Motor neuron (in vitro differentiated cells): Measurements from ENCODE around the gene PTPRF. TPM values are rescaled to one million over a fixed set of nuclear protein-coding genes. Genes with fewer than 3 reads are reported as not detected.

ENCODE experiments used
- ATAC-seq, 8 experiments: fragments of 200-7000 bp; cut with Tn5 transposase; replicated peaks in 6 of 8; 2 replicates each; pipeline ENCODE4 v1.8.0; 2021; ENCODE audit warnings: mild to moderate bottlenecking in 8 of 8, moderate library complexity in 8 of 8
- H3K27ac ChIP-seq, 2 donors: fragments of 250-450 bp; sonication (Bioruptor Pico); 2 replicates each; pipeline ENCODE4 v1.9.0; 2021; ENCODE audit warnings: antibody characterized with exemption in 2 of 2, mild to moderate bottlenecking in 2 of 2, moderate library complexity in 1 of 2
- H3K4me1 ChIP-seq, 2 donors: fragments of 250-450 bp; sonication (Bioruptor Pico); replicated peaks in 1 of 2; 2 replicates each; pipeline ENCODE4 v1.6.1; 2021; ENCODE audit warnings: antibody characterized with exemption in 2 of 2, mild to moderate bottlenecking in 2 of 2, moderate library complexity in 1 of 2
- H3K4me3 ChIP-seq, 5 donors: fragments of 250-450 bp; sonication (Bioruptor Pico); 2 replicates each; pipeline ENCODE4 v1.9.0; 2021; ENCODE audit warnings: antibody characterized with exemption in 5 of 5, mild to moderate bottlenecking in 5 of 5, moderate library complexity in 4 of 5
- WGBS, 10 experiments: fragments of 450-650 bp; shearing (Covaris generic); methylation state at CpG; one replicate each; pipeline ENCODE4 v1.0.0; 2022; 5-methylcytosine and 5-hydroxymethylcytosine counted together
- in situ Hi-C, 9 experiments: fragments of 400-800 bp; cut with MboI; loops; one replicate each; pipeline ENCODE4 v1.15.0; 2021; ENCODE audit warnings: low sequenced_read_pairs in 9 of 9, low pct_unique_long_range_greater_than_20kb in 2 of 9; ENCODE audit not compliant: unreplicated experiment in 9 of 9
- total RNA-seq, 8 experiments: library from RNA; unstranded; fragments of 300-600 nt; gene quantifications; 2 replicates each; pipeline versions ENCODE4 v1.2.3 to v1.2.4, GENCODE V29; 2022

The PTPRF gene
- total RNA-seq, 8 experiments from 2014 or later, result 7.8 to 119 (median 74.7) TPM

DNA sequence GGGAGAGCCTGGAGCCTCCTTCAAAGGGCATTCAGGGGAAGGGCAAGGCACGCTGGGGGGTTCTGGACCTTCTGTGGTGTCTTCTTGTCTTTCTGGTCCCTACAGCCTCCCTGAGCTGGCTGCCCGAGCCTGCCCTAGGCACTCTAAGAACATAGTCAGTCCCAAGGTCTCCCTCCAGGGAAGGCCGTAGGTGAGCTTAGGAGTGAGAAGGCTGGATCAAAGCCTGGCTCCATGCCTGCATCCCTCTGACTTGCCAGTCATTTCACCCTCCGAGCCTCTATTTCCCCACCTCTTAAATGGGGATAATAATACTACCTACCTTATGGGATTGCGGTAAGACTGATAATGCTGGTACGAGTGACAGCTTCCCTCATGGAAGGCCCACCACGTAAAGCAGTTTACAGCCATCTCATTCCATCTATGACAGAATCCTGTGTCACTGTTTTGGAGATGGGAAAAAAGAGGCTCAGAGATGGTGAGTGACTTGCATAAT, 20.8 kb downstream of the PTPRF start:
- ATAC-seq, result no peak
- 50 to 100% (median 92%) methylated on average over 1 to 5 of the region's 7 CpGs; no CpG with 5 or more reads in 1 of the 10 experiments for WGBS, 10 experiments
- Histone ChIP-seq H3K4me1 (peaks cover 42 to 55% of the 10 kb centered on the region in 2 donors), H3K27ac (no peak overlapping the region), H3K4me3 (no peak overlapping the region)
- in situ Hi-C loops, result no loop called here

DNA sequence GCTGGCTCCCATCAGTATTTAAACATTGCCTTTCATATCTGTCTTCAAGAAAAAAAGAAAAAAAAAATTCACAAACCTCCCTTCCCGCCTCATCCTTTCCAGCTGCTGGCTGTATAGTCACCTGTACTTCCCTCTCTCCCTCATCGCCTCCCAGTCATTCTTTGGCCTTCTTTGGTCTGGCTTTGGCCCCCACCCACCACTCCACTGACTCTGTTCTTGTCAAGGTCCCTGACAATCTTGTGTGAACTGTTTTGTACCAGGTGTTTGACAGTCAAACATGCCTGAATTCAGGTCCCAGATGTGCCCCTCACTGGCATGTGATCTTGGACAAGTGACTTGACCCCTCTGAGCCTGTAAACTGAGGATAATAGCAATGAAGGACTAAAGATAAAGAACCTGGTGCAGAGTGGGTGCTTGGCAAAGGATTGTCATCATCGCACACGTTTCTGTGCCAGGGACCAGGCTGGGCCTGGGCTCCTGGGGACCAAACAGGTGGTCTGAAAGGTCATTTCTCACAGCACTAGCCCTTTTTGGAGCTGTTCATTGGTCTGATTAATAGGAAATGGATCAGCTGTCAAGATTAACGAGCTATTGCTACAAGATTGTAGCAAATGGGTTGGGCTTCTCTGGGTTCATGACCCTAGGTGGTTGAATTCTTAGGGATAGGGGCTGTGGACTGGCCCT, 21.5 kb downstream of the PTPRF start:
- no peak overlapping the region for H3K27ac ChIP-seq
- in situ Hi-C loops, result no loop called here
- 17 to 100% (median 61%) methylated on average over 1 to 4 of the region's 5 CpGs; no CpG with 5 or more reads in 2 of the 10 experiments for WGBS, 10 experiments

DNA sequence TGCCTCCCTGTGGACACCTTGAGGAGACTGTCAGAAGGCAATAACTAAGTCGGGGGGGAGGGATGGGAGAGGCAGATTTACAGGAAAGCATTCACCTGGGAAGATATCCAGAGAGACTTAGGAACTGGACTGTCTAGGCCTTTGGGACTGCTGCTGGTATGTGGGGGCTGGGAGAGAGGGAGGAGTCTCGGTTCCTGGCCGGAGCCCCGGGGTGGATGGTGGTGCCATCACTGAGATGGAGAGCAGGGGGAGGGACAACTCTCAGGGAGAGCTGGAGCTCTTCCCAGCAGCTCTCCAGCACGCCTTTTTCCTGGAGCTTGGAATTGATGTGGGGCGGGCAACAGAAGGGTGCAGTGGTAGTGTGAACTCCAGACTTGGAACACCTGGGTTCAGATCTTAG, 22.1 kb downstream of the PTPRF start:
- in situ Hi-C loops, result no loop called here
- no peak overlapping the region for H3K4me3 ChIP-seq
- peak in 2 of 8 experiments; percentile 9 to 23 for ATAC-seq
- WGBS, 10 experiments, result 20 to 68% (median 45%) methylated on average over 1 to 5 of the region's 6 CpGs; no CpG with 5 or more reads in 6 of the 10 experiments
- peaks cover 36 to 47% of the 10 kb centered on the region in 2 donors for H3K4me1 ChIP-seq
- peak overlapping the region in 1 of 2 donors; percentile 32 for H3K27ac ChIP-seq

More for the DNA sequence above, 21.5 kb downstream of the PTPRF start:
- ATAC-seq, result no peak
- H3K4me3 ChIP-seq, result no peak overlapping the region
- peaks cover 36 to 47% of the 10 kb centered on the region in 2 donors for H3K4me1 ChIP-seq

DNA sequence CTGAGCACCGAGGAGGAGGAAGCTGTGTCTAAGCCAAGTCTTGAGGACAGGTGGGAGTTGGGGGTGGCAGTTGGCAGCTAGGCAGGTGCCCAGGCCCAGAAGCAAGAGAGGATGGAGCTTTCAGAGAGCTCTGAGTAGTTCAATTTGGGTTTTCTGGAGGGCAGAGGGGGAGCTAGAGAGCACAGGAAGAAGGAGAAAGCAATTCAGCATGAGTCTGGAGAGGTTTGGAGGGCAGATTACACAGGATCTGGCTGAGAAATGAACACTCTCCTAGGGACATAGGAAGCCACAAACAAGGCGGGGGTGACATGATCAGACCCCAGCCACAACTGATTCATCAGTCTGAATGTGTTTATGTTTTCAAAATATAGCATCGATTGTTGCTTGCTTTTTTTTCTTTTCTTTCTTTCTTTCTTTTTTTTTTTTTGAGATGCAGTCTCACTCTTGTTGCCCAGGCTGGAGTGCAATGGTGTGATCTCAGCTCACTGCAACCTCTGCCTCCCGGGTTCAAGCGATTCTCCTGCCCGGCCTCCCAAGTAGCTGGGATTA, 23.8 kb downstream of the PTPRF start:
- H3K4me3 ChIP-seq, result no peak overlapping the region
- H3K27ac ChIP-seq, result no peak overlapping the region
- peaks cover 36 to 47% of the 10 kb centered on the region in 2 donors for H3K4me1 ChIP-seq
- in situ Hi-C loops, result no loop called here
- 33 to 100% (median 76%) methylated on average over 1 to 6 of the region's 6 CpGs; no CpG with 5 or more reads in 2 of the 10 experiments for WGBS, 10 experiments
- peak in 2 of 8 experiments; percentile 30 for ATAC-seq

DNA sequence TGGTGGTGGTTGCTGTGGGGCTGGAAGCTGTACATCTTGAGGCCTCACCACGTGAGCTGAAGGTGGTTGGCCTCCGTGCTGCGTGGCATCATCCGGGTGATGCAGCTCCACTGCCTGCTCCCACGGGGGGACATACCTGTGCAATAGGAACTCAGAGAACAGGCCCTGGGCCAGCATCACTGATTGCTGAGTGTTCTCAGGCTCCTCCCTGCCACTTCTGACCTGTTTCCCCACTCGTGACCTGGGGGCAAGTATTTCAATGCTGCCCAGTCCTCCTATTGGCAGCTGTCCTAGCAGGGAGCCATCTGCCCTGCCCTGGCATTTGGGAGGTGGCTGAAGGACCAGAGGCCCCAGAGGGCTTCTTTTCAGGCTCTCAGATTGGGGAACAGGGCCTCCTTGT, 26.1 kb downstream of the PTPRF start:
- peaks cover 27 to 35% of the 10 kb centered on the region in 2 donors for H3K4me1 ChIP-seq
- in situ Hi-C loops, result no loop called here
- ATAC-seq, result no peak
- no peak overlapping the region for H3K27ac ChIP-seq
- no peak overlapping the region for H3K4me3 ChIP-seq
- whole genome bisulfite sequencing, 10 experiments, result 71 to 100% (median 100%) methylated on average over 1 to 5 of the region's 6 CpGs; no CpG with 5 or more reads in 4 of the 10 experiments

DNA sequence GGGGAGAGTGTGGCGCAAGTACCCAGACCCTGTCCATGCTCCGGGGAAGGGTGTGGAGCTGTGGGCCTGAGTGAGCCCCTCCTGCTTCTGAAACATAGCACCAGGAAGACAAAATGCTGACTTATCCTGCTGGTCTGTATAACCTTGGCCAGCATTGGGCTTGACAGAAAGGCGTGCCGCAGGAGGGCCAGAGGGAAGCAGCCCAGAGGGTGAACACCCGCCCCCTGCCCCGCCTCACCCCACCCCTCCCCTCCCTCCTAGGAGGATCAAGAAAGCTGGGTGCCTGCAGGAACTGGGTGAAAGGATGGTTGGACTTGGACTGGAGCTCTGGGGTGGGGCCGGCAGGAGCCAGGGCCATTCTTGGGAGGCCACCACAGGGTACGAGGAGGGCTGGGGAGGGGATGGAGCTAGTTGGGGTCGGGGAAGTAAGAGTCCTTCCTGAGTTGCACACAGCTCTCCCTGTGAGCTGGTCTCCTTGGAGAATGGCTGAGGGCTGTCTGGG, 27.1 kb downstream of the PTPRF start:
- no peak overlapping the region for H3K4me3 ChIP-seq
- peaks cover 27 to 28% of the 10 kb centered on the region in 2 donors for H3K4me1 ChIP-seq
- ATAC-seq, result peak; percentile 5 to 85 (median 55)
- H3K27ac ChIP-seq, result peak overlapping the region; percentile 86 to 89
- WGBS, 10 experiments, result 65 to 81% methylated on average over 2 to 4 of the region's 9 CpGs; no CpG with 5 or more reads in 8 of the 10 experiments
- in situ Hi-C loops, result no loop called here

DNA sequence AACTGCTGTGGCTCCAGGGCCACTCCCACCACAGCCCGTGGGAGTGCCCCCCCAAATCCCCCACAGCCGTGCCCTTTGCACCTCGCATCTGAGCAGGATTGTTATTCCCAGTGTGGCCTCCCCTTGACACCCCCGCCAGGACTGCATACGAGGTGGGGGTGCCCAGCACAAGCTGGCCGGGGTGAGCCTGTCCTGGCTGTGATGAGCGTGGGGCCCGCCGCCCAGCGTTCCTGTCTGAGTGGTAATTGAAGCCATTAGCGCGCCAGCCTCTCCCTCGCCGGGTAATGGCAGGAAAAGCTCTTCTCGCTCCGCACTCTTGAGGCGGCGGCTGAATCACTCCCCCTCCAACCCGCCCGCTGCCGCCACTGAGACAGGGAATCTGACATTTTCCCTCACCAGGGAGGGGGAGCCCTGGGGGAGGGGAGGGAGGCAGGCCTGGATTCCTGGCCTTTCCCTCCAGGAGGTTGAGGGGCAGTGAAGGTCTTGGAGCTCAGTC, 27.7 kb downstream of the PTPRF start:
- ATAC-seq, result peak in 7 of 8 experiments; percentile 48 to 93 (median 85)
- peak overlapping the region in 1 of 5 donors; percentile 9 for H3K4me3 ChIP-seq
- peaks cover 28 to 30% of the 10 kb centered on the region in 2 donors for H3K4me1 ChIP-seq
- in situ Hi-C loops, result no loop called here
- WGBS, 10 experiments, result 0 to 15% methylated on average over 2 to 3 of the region's 21 CpGs; no CpG with 5 or more reads in 8 of the 10 experiments
- H3K27ac ChIP-seq, result peak overlapping the region; percentile 86 to 89

DNA sequence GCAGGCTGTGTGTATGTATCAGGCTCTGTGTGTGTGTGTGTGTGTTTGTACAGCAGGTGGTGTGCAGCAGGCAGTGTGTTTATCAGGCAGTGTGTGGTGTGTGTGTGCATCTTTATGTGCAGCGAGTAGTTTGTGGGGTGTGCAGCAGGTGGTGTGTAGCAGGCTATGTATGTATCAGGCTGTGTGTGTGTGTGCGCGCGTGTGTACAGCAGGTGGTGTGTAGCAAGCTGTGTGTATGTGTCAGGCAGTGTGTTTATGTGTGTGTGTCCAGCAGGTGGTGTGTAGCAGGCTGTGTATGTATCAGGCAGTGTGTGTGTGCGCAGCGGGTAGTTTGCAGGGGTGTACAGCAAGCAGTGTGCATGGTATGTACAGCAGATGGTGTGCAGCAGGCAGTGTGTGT, 29.0 kb downstream of the PTPRF start:
- ATAC-seq, result no peak
- H3K4me3 ChIP-seq, result no peak overlapping the region
- in situ Hi-C loops, result no loop called here
- peak overlapping the region in 1 of 2 donors; percentile 86 for H3K27ac ChIP-seq
- 87 to 100% (median 100%) methylated on average over 1 to 6 of the region's 6 CpGs; no CpG with 5 or more reads in 4 of the 10 experiments for WGBS, 10 experiments
- H3K4me1 ChIP-seq, result peaks cover 41 to 43% of the 10 kb centered on the region in 2 donors

DNA sequence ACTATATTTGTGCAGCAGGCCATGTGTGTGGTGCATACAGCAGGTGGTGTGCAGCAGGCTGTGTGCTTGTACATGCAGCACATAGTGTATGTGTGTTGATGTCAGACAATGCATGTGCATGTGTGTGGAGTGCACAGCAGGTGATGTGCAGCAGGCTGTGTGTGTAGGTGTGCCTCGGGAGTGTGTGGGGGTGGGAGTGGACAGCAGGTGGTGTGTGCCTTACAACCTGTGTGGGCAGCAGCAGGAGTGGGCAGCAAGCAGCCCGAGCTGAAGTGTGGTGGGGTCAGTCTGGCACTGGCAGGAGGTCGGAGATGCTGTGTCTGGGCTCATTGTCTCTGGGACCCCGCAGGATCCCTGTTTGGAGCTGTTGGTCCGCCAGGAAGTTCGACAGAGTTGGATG, 29.6 kb downstream of the PTPRF start:
- ATAC-seq, result no peak
- in situ Hi-C loops, result no loop called here
- no peak overlapping the region for H3K27ac ChIP-seq
- H3K4me1 ChIP-seq, result peaks cover 47 to 49% of the 10 kb centered on the region in 2 donors
- WGBS, 10 experiments, result 60 to 93% (median 79%) methylated on average over 2 to 4 of the region's 6 CpGs; no CpG with 5 or more reads in 3 of the 10 experiments
- no peak overlapping the region for H3K4me3 ChIP-seq

DNA sequence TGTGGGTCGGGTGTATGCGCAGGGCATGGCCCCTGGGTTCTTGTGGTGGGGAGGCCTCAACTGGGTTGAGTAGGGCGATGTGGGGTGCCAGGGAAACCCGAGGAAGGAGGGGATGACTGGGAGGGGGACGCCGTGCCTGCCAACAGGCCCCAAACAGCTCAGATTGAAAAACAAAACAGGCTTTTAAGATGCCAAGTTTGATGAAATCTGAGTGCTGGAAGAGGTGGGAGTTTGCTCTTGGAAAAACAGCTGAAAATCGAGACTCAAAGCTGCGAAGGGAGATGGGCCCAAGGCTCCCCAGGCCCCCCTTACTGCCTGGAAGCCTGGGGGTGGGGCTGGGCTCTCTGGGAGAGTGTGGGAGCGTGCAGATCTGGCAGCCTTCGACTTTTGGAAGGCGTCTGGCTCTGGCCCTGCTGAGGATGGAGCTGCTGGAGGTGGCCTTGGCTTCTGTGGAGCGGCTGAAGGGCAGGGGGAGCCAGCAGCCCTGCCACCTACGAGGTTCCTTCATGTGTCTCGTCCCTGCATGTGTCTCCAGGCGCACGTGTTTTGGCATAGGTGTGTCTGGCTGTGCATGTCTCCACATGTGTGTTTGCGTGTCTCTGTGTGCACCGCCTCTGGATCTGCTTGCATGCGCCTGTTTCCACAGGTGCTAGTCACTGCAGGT, 33.3 kb downstream of the PTPRF start:
- Histone ChIP-seq H3K27ac (peak overlapping the region; percentile 50 to 54), H3K4me1 (peaks cover 43 to 47% of the 10 kb centered on the region in 2 donors), H3K4me3 (no peak overlapping the region)
- ATAC-seq, result no peak
- WGBS, 10 experiments, result 58 to 100% (median 68%) methylated on average over 1 to 14 of the region's 19 CpGs; no CpG with 5 or more reads in 4 of the 10 experiments
- in situ Hi-C loops, result no loop called here

DNA sequence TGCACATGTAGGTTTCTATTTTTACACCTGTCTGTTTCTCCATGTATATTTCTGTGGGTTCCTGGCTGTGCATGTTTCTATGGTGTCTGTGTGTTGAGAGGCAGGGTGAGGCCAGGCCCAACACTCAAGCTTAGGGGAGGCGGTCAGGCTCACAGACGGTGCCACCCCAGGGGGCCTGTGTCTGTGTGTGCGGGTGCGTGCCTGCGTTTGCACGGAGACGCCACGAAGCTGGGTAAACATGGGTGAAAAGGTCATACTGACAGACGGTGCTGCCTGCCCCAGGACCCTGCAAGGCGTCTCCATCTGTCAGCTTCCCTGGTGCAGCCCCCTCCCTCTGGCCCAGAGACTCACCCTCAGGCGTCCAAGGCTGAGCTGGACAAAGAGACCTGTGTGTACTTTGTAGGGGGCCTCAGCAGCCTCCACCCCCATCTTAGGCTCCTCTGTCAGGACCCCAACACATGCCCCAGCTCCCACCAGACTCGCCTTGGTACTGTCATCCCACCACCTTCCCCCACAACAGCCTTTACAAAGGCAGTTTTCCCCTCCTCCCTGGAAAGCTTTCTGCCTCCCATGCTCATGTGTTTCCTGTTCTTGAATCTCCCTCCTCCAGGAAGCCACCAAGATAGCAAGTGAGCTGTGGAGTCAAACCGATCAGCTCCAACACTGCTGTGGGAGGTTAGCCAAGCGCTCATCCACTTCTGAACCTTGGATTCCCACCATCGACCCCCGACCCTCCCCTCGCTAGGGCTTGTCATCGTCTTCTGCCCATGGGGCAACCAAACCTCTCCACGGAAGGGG, 34.1 kb downstream of the PTPRF start:
- peaks cover 41 to 45% of the 10 kb centered on the region in 2 donors for H3K4me1 ChIP-seq
- WGBS, 10 experiments, result 16 to 60% (median 31%) methylated on average over 2 to 13 of the region's 19 CpGs; no CpG with 5 or more reads in 5 of the 10 experiments
- peak in 5 of 8 experiments; percentile 3 to 15 (median 11) for ATAC-seq
- H3K4me3 ChIP-seq, result no peak overlapping the region
- H3K27ac ChIP-seq, result peak overlapping the region; percentile 50 to 54
- in situ Hi-C loops, result no loop called here
